COLO829 (cell line): ENCODE data around the gene SELENOP.
"Not testable (repeated sequence)": the region's sequence is repeated elsewhere in the genome, so short reads cannot be mapped to it uniquely, and the experiment has no call there.

Experiments
- DNase-seq: peaks from one replicate; pipeline ENCODE4 v3.0.0; 2012; ENCODE audit warnings: low spot score

SELENOP gene

GRCh38 chr5:42826757-42827515, 15.2 kb upstream of the SELENOP start:
- no peak for DNase-seq

GRCh38 chr5:42825422-42826148, 13.9 kb upstream of the SELENOP start:
- no peak for DNase-seq

GRCh38 chr5:42824347-42824976, 12.8 kb upstream of the SELENOP start:
- DNase-seq: no peak

GRCh38 chr5:42822548-42822947, 10.9 kb upstream of the SELENOP start:
- DNase-seq: no peak

GRCh38 chr5:42819745-42820144, 8.1 kb upstream of the SELENOP start:
- no peak for DNase-seq

GRCh38 chr5:42816546-42816945, 4.9 kb upstream of the SELENOP start:
- not testable (repeated sequence) for DNase-seq

- no peak for DNase-seq
These were observed 1.8 kb upstream of the SELENOP start for GRCh38 chr5:42813533-42813932.

- no peak for DNase-seq
These were observed 928 bp upstream of the SELENOP start for GRCh38 chr5:42812620-42813019.

- no peak for DNase-seq
These were observed 680 bp downstream of the SELENOP start for GRCh38 chr5:42810834-42811590.

GRCh38 chr5:42808888-42809611, 2.6 kb downstream of the SELENOP start:
- DNase-seq: no peak

- no peak for DNase-seq
These were observed 3.8 kb downstream of the SELENOP start for GRCh38 chr5:42807722-42808447.

GRCh38 chr5:42806701-42807262, 4.9 kb downstream of the SELENOP start:
- DNase-seq: no peak

- DNase-seq: no peak
These were observed 5.5 kb downstream of the SELENOP start for GRCh38 chr5:42806004-42806700.

GRCh38 chr5:42804717-42805339, 6.9 kb downstream of the SELENOP start:
- DNase-seq: no peak

- DNase-seq: no peak
These were observed 10.1 kb downstream of the SELENOP start for GRCh38 chr5:42801516-42802166.

GRCh38 chr5:42800748-42801330, 10.9 kb downstream of the SELENOP start:
- DNase-seq: no peak

GRCh38 chr5:42799668-42800114, 12.0 kb downstream of the SELENOP start:
- no peak for DNase-seq

GRCh38 chr5:42799241-42799608, 12.5 kb downstream of the SELENOP start:
- DNase-seq: no peak
